ENCODE results near the gene RELN. TPM values are rescaled to one million over a fixed set of nuclear protein-coding genes. Genes with fewer than 3 reads are reported as not detected.

Gene RELN
- total RNA-seq, 1 experiment from 2014 or later: 0.20 TPM

- ATAC-seq (no peak), DNase-seq (ENCODE audit: low read depth, low spot score) (no peak)
- Histone ChIP-seq H3K4me1 (ENCODE audit: control insufficient read depth in 1 of 2, insufficient read depth in 2 of 2, low read length in 2 of 2) (no peaks in the 10 kb centered on the region), H3K4me2 (ENCODE audit: low read length) (no peak overlapping the region), H3K27me3 (ENCODE audit: insufficient read depth, low read length) (peaks cover 23% of the 10 kb centered on the region), H3K9ac (ENCODE audit: low read length) (no peak overlapping the region), H2AFZ (ENCODE audit: low read depth, low read length, poor library complexity, severe bottlenecking) (no peak overlapping the region), H3K9me2 (ENCODE audit: insufficient read depth) (no peaks in the 10 kb centered on the region), H4K20me1 (ENCODE audit: insufficient read depth) (no peaks in the 10 kb centered on the region), H3K79me2 (ENCODE audit: insufficient read depth, low read length) (no peaks in the 10 kb centered on the region), H3K36me3 (ENCODE audit: control insufficient read depth in 1 of 2, insufficient read depth in 2 of 2, low read length in 2 of 2) (no peaks in the 10 kb centered on the region), H3K27ac (ENCODE audit: low read depth, low read length) (no peak overlapping the region), H3K4me3 (replicated peaks in 1 of 2; ENCODE audit: low read depth in 1 of 2, low read length in 2 of 2) (no peak overlapping the region), H3K9me3 (ENCODE audit: control insufficient read depth in 1 of 2, insufficient read depth in 1 of 2, low read depth in 1 of 2, low read length in 2 of 2) (no peaks in the 10 kb centered on the region)
- ChIA-PET RAD21 (ENCODE audit: low non-redundant PET in 1 of 2, low total read pairs in 2 of 2, uncharacterized antibody in 2 of 2, unreplicated experiment in 2 of 2) (no interaction called here), CTCF (no interaction called here), POLR2A (no interaction called here)
- no TSS peak for BruUV-seq (replicated peaks)
- intact Hi-C loops (cut with micrococcal nuclease): no loop called here
- no peak for TF ChIP-seq SIN3A (IDR thresholded peaks at IDR 0.05; ENCODE audit: low read depth)
- TF ChIP-seq EGR1 (IDR thresholded peaks at IDR 0.05; ENCODE audit: low read depth): no peak
- no peak for TF ChIP-seq POLR2A (IDR thresholded peaks at IDR 0.05; ENCODE audit: borderline replicate concordance, extremely low read depth, insufficient read depth, insufficient read length)
- no peak for TF ChIP-seq YY1 (IDR thresholded peaks at IDR 0.05; ENCODE audit: extremely low read depth, insufficient replicate concordance, low read depth, low read length)
- no peak for TF ChIP-seq TCF7L2 (IDR thresholded peaks at IDR 0.05; ENCODE audit: borderline replicate concordance, extremely low read depth, insufficient read depth, insufficient read length)
- TF ChIP-seq SRF (IDR thresholded peaks at IDR 0.05; ENCODE audit: low read depth): no peak
- no peak for TF ChIP-seq POLR2AphosphoS5 (IDR thresholded peaks at IDR 0.05; ENCODE audit: low read depth, low read length)
- no peak for TF ChIP-seq SP1 (IDR thresholded peaks at IDR 0.05; ENCODE audit: low read depth)
- no peak for TF ChIP-seq CEBPB (IDR thresholded peaks at IDR 0.05; ENCODE audit: low read depth)
- TF ChIP-seq FOSL1 (IDR thresholded peaks at IDR 0.05; ENCODE audit: low read depth): no peak
- TF ChIP-seq, protein P1, sequence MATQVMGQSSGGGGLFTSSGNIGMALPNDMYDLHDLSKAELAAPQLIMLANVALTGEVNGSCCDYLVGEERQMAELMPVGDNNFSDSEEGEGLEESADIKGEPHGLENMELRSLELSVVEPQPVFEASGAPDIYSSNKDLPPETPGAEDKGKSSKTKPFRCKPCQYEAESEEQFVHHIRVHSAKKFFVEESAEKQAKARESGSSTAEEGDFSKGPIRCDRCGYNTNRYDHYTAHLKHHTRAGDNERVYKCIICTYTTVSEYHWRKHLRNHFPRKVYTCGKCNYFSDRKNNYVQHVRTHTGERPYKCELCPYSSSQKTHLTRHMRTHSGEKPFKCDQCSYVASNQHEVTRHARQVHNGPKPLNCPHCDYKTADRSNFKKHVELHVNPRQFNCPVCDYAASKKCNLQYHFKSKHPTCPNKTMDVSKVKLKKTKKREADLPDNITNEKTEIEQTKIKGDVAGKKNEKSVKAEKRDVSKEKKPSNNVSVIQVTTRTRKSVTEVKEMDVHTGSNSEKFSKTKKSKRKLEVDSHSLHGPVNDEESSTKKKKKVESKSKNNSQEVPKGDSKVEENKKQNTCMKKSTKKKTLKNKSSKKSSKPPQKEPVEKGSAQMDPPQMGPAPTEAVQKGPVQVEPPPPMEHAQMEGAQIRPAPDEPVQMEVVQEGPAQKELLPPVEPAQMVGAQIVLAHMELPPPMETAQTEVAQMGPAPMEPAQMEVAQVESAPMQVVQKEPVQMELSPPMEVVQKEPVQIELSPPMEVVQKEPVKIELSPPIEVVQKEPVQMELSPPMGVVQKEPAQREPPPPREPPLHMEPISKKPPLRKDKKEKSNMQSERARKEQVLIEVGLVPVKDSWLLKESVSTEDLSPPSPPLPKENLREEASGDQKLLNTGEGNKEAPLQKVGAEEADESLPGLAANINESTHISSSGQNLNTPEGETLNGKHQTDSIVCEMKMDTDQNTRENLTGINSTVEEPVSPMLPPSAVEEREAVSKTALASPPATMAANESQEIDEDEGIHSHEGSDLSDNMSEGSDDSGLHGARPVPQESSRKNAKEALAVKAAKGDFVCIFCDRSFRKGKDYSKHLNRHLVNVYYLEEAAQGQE (IDR thresholded peaks at IDR 0.05; ENCODE audit: low read depth): no peak
- no peak for TF ChIP-seq RAD21 (IDR thresholded peaks at IDR 0.05; ENCODE audit: low read depth)
- TF ChIP-seq CBX3 (IDR thresholded peaks at IDR 0.05; ENCODE audit: low read depth): no peak
- TF ChIP-seq ZFX (IDR thresholded peaks at IDR 0.05): no peak
- no peak for TF ChIP-seq ELF1 (IDR thresholded peaks at IDR 0.05; ENCODE audit: borderline replicate concordance, low read depth)
- TF ChIP-seq, protein P2, sequence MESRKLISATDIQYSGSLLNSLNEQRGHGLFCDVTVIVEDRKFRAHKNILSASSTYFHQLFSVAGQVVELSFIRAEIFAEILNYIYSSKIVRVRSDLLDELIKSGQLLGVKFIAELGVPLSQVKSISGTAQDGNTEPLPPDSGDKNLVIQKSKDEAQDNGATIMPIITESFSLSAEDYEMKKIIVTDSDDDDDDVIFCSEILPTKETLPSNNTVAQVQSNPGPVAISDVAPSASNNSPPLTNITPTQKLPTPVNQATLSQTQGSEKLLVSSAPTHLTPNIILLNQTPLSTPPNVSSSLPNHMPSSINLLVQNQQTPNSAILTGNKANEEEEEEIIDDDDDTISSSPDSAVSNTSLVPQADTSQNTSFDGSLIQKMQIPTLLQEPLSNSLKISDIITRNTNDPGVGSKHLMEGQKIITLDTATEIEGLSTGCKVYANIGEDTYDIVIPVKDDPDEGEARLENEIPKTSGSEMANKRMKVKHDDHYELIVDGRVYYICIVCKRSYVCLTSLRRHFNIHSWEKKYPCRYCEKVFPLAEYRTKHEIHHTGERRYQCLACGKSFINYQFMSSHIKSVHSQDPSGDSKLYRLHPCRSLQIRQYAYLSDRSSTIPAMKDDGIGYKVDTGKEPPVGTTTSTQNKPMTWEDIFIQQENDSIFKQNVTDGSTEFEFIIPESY (IDR thresholded peaks at IDR 0.05; ENCODE audit: extremely low read depth, insufficient replicate concordance, low read length): no peak
These were observed 67.8 kb downstream of the RELN start for GRCh38 chr7:103921692-103922091.

Measured in HCT116 (cell line).